Osteocyte (in vitro differentiated cells): ENCODE results near the gene IVD. TPM values are rescaled to one million over a fixed set of nuclear protein-coding genes. Genes with fewer than 3 reads are reported as not detected.

ENCODE experiments used
- DNase-seq: peaks from one replicate; pipeline ENCODE4 v3.0.0; 2021; ENCODE audit warnings: mixed read lengths; ENCODE audit not compliant: unreplicated experiment; ENCODE audit errors: extremely low spot score
- H3K27ac Mint-ChIP-seq: one replicate; pipeline ENCODE4 v1.8.0; 2021; ENCODE audit warnings: mild to moderate bottlenecking, mixed read lengths; ENCODE audit not compliant: unreplicated experiment
- H3K27me3 Mint-ChIP-seq: one replicate; pipeline ENCODE4 v1.8.0; 2021; ENCODE audit warnings: mixed read lengths; ENCODE audit not compliant: unreplicated experiment
- H3K36me3 Mint-ChIP-seq: one replicate; pipeline ENCODE4 v1.8.0; 2021; ENCODE audit warnings: mixed read lengths; ENCODE audit not compliant: unreplicated experiment
- H3K4me1 Mint-ChIP-seq: one replicate; pipeline ENCODE4 v1.8.0; 2021; ENCODE audit warnings: mixed read lengths; ENCODE audit not compliant: unreplicated experiment
- H3K4me3 Mint-ChIP-seq: one replicate; pipeline ENCODE4 v1.8.0; 2021; ENCODE audit warnings: mild to moderate bottlenecking, moderate library complexity, mixed read lengths; ENCODE audit not compliant: unreplicated experiment
- H3K9me3 Mint-ChIP-seq: one replicate; pipeline ENCODE4 v1.8.0; 2021; ENCODE audit warnings: mixed read lengths; ENCODE audit not compliant: unreplicated experiment
- CTCF ChIP-seq: fragments of 200-600 bp; sonication (generic); IDR thresholded peaks from 2 replicates; pipeline ENCODE4 v1.5.0; 2021; ENCODE audit warnings: antibody characterized with exemption, mild to moderate bottlenecking, moderate library complexity
- total RNA-seq: library from RNA; stranded (reverse); gene quantifications from 2 replicates; pipeline ENCODE4 v1.2.1, GENCODE V29; 2021

The IVD gene
- total RNA-seq, 1 donor from 2014 or later, result 62.0 TPM

GRCh38 chr15:40407330-40407990 is 1.9 kb downstream of the IVD start:
- Mint-ChIP-seq H3K36me3 (peaks cover 25% of the 10 kb centered on the region), H3K4me1 (peaks cover 25% of the 10 kb centered on the region), H3K9me3 (no peaks in the 10 kb centered on the region), H3K27ac (no peak overlapping the region), H3K4me3 (peak overlapping the region; percentile 40), H3K27me3 (no peaks in the 10 kb centered on the region)
- DNase-seq, result no peak
- TF ChIP-seq CTCF, result no peak

- Mint-ChIP-seq H3K4me3 (no peak overlapping the region), H3K4me1 (peaks cover 25% of the 10 kb centered on the region), H3K27ac (no peak overlapping the region), H3K9me3 (no peaks in the 10 kb centered on the region), H3K36me3 (peaks cover 34% of the 10 kb centered on the region), H3K27me3 (no peaks in the 10 kb centered on the region)
- DNase-seq, result no peak
- TF ChIP-seq CTCF, result no peak
Observed at GRCh38 chr15:40409366-40409765, 3.8 kb downstream of the IVD start.

- TF ChIP-seq CTCF, result no peak
- H3K27ac Mint-ChIP-seq, result no peak overlapping the region
- H3K4me3 Mint-ChIP-seq, result no peak overlapping the region
- no peaks in the 10 kb centered on the region for H3K27me3 Mint-ChIP-seq
- H3K4me1 Mint-ChIP-seq, result peaks cover 15% of the 10 kb centered on the region
- no peak for DNase-seq
- no peaks in the 10 kb centered on the region for H3K9me3 Mint-ChIP-seq
- H3K36me3 Mint-ChIP-seq, result peaks cover 42% of the 10 kb centered on the region
Observed at GRCh38 chr15:40410476-40410875, 4.9 kb downstream of the IVD start.

- Mint-ChIP-seq H3K27ac (no peak overlapping the region), H3K9me3 (no peaks in the 10 kb centered on the region), H3K27me3 (no peaks in the 10 kb centered on the region), H3K4me3 (no peak overlapping the region), H3K4me1 (peaks cover 4% of the 10 kb centered on the region), H3K36me3 (peaks cover 42% of the 10 kb centered on the region)
- TF ChIP-seq CTCF, result no peak
- DNase-seq, result no peak
Observed at GRCh38 chr15:40412095-40412759, 6.6 kb downstream of the IVD start.

- Mint-ChIP-seq H3K27me3 (no peaks in the 10 kb centered on the region), H3K4me1 (no peaks in the 10 kb centered on the region), H3K36me3 (peaks cover 44% of the 10 kb centered on the region), H3K27ac (no peak overlapping the region), H3K4me3 (no peak overlapping the region), H3K9me3 (no peaks in the 10 kb centered on the region)
- DNase-seq, result no peak
- TF ChIP-seq CTCF, result no peak
Observed at GRCh38 chr15:40413036-40413435, 7.4 kb downstream of the IVD start.
